Large intestine (tissue), 3 donors: ENCODE measurements around the gene LCT. TPM values are rescaled to one million over a fixed set of nuclear protein-coding genes. Genes with fewer than 3 reads are reported as not detected.
"Not testable (repeated sequence)": the region's sequence is repeated elsewhere in the genome, so short reads cannot be mapped to it uniquely, and the experiment has no call there.

ENCODE experiments used
- DNase-seq, 2 donors: peaks; one replicate each; pipeline versions ENCODE4 v3.0.0 to v3.0.0-alpha.2; 2013
- H3K27ac ChIP-seq: one replicate; pipeline ENCODE4 v1.5.1; 2013; ENCODE audit warnings: low read length
- H3K27me3 ChIP-seq: 2 replicates; pipeline ENCODE4 v1.6.1; 2013; ENCODE audit warnings: low read length; ENCODE audit not compliant: control insufficient read depth, insufficient read depth
- H3K36me3 ChIP-seq: 2 replicates; pipeline ENCODE4 v1.6.1; 2013; ENCODE audit warnings: low read length; ENCODE audit not compliant: control insufficient read depth, insufficient read depth
- H3K4me1 ChIP-seq: one replicate; pipeline ENCODE4 v1.6.1; 2013; ENCODE audit warnings: low read length; ENCODE audit not compliant: control insufficient read depth, insufficient read depth
- H3K4me3 ChIP-seq: one replicate; pipeline ENCODE4 v1.5.1; 2013; ENCODE audit warnings: low read length
- H3K9me3 ChIP-seq: one replicate; pipeline ENCODE4 v1.6.1; 2013; ENCODE audit warnings: mild to moderate bottlenecking, low read depth, low read length, moderate library complexity; ENCODE audit not compliant: control insufficient read depth
- WGBS: methylation state at CpG from one replicate; pipeline ENCODE4 v1.1.5; 2013; ENCODE audit warnings: low lambda C conversion rate; ENCODE audit not compliant: insufficient coverage; 5-methylcytosine and 5-hydroxymethylcytosine counted together
- polyA plus RNA-seq: library from polyadenylated mRNA; unstranded; fragments of 120-200 nt; gene quantifications from one replicate; pipeline ENCODE4 v1.2.1, GENCODE V29; 2013

Gene LCT
- polyA plus RNA-seq, 1 donor, result 79.1 TPM

- no peak overlapping the region for H3K27ac ChIP-seq
- H3K9me3 ChIP-seq, result peaks cover 9% of the 10 kb centered on the region
- no peaks in the 10 kb centered on the region for H3K4me1 ChIP-seq
- H3K27me3 ChIP-seq, result no peaks in the 10 kb centered on the region
- H3K4me3 ChIP-seq, result no peak overlapping the region
- no peak for DNase-seq
- no CpG with 5 or more reads among the region's 8 CpGs for WGBS
- H3K36me3 ChIP-seq, result peaks cover 70% of the 10 kb centered on the region
Observed at GRCh38 chr2:135818937-135819610, 17.9 kb downstream of the LCT start.

- DNase-seq, result no peak
- Histone ChIP-seq H3K4me1 (no peaks in the 10 kb centered on the region), H3K27ac (no peak overlapping the region)
Observed at GRCh38 chr2:135817951-135818350, 19.0 kb downstream of the LCT start.

GRCh38 chr2:135817466-135817865 lies 19.5 kb downstream of the LCT start:
- H3K36me3 ChIP-seq, result peaks cover 60% of the 10 kb centered on the region
- H3K9me3 ChIP-seq, result peaks cover 3% of the 10 kb centered on the region
- no peak overlapping the region for H3K4me3 ChIP-seq
- H3K27ac ChIP-seq, result no peak overlapping the region
- no CpG with 5 or more reads among the region's 18 CpGs for WGBS
- H3K27me3 ChIP-seq, result no peaks in the 10 kb centered on the region
- H3K4me1 ChIP-seq, result no peaks in the 10 kb centered on the region
- DNase-seq, result no peak

More at GRCh38 chr2:135817951-135818350, 19.0 kb downstream of the LCT start:
- no peaks in the 10 kb centered on the region for H3K27me3 ChIP-seq
- H3K9me3 ChIP-seq, result peaks cover 4% of the 10 kb centered on the region
- 100% methylated on average over 1 of the region's 4 CpGs for WGBS
- no peak overlapping the region for H3K4me3 ChIP-seq
- peaks cover 62% of the 10 kb centered on the region for H3K36me3 ChIP-seq

GRCh38 chr2:135815269-135815668 lies 21.7 kb downstream of the LCT start:
- WGBS, result no CpG with 5 or more reads among the region's 3 CpGs

GRCh38 chr2:135812907-135813511 lies 24.0 kb downstream of the LCT start:
- no peaks in the 10 kb centered on the region for H3K4me1 ChIP-seq
- H3K27ac ChIP-seq, result no peak overlapping the region
- WGBS, result 51% methylated on average over 2 of the region's 2 CpGs
- H3K36me3 ChIP-seq, result peaks cover 52% of the 10 kb centered on the region
- DNase-seq, result no peak
- H3K27me3 ChIP-seq, result no peaks in the 10 kb centered on the region
- H3K9me3 ChIP-seq, result peaks cover 3% of the 10 kb centered on the region
- H3K4me3 ChIP-seq, result no peak overlapping the region

More at GRCh38 chr2:135815269-135815668, 21.7 kb downstream of the LCT start:
- Histone ChIP-seq H3K27me3 (no peaks in the 10 kb centered on the region), H3K4me1 (no peaks in the 10 kb centered on the region), H3K36me3 (peaks cover 50% of the 10 kb centered on the region), H3K4me3 (no peak overlapping the region), H3K27ac (no peak overlapping the region), H3K9me3 (peaks cover 3% of the 10 kb centered on the region)
- DNase-seq, result no peak

- not testable (repeated sequence) for H3K4me3 ChIP-seq, H3K27ac ChIP-seq, H3K9me3 ChIP-seq, H3K27me3 ChIP-seq, H3K4me1 ChIP-seq, DNase-seq
- WGBS, result 80% methylated on average over 1 of the region's 3 CpGs
- peaks cover 56% of the 10 kb centered on the region for H3K36me3 ChIP-seq
Observed at GRCh38 chr2:135807874-135808273, 29.1 kb downstream of the LCT start.

- Histone ChIP-seq H3K27ac (no peak overlapping the region), H3K27me3 (no peaks in the 10 kb centered on the region), H3K9me3 (no peaks in the 10 kb centered on the region), H3K36me3 (peaks cover 62% of the 10 kb centered on the region), H3K4me3 (no peak overlapping the region), H3K4me1 (no peaks in the 10 kb centered on the region)
- WGBS, result no CpG with 5 or more reads among the region's 2 CpGs
- peak in 1 of 2 donors; percentile 25 for DNase-seq
Observed at GRCh38 chr2:135803278-135803677, 33.7 kb downstream of the LCT start.

GRCh38 chr2:135802350-135802749 lies 34.6 kb downstream of the LCT start:
- no peaks in the 10 kb centered on the region for H3K9me3 ChIP-seq
- no peaks in the 10 kb centered on the region for H3K4me1 ChIP-seq
- no peaks in the 10 kb centered on the region for H3K27me3 ChIP-seq
- no peak overlapping the region for H3K4me3 ChIP-seq
- WGBS, result 0% methylated on average over 1 of the region's 3 CpGs
- peaks cover 62% of the 10 kb centered on the region for H3K36me3 ChIP-seq
- no peak for DNase-seq
- no peak overlapping the region for H3K27ac ChIP-seq

GRCh38 chr2:135800513-135801460 lies 36.2 kb downstream of the LCT start:
- no peak for DNase-seq
- Histone ChIP-seq H3K9me3 (no peaks in the 10 kb centered on the region), H3K4me3 (no peak overlapping the region), H3K4me1 (no peaks in the 10 kb centered on the region), H3K36me3 (peaks cover 62% of the 10 kb centered on the region), H3K27ac (no peak overlapping the region), H3K27me3 (no peaks in the 10 kb centered on the region)
- WGBS, result no CpG with 5 or more reads among the region's 9 CpGs

- Histone ChIP-seq H3K36me3 (peaks cover 56% of the 10 kb centered on the region), H3K9me3 (no peaks in the 10 kb centered on the region), H3K4me1 (no peaks in the 10 kb centered on the region), H3K27me3 (no peaks in the 10 kb centered on the region), H3K27ac (no peak overlapping the region), H3K4me3 (no peak overlapping the region)
- no peak for DNase-seq
- WGBS, result no CpG with 5 or more reads among the region's 2 CpGs
Observed at GRCh38 chr2:135799738-135800137, 37.2 kb downstream of the LCT start.
